ENCODE results near the gene RAPGEF1. TPM values are rescaled to one million over a fixed set of nuclear protein-coding genes. Genes with fewer than 3 reads are reported as not detected.
A peak's percentile ranks its signal among the peaks of the same experiment; 100 is the strongest.

Gene RAPGEF1
- total RNA-seq, 1 experiment from 2014 or later, result 25.2 TPM

GRCh38 chr9:131545003-131545785 lies 194.7 kb downstream of the RAPGEF1 start, which contains the start of gene PRRT1B:
TSS of gene PRRT1B (plus strand) at chr9:131545523. CDS start at chr9:131545616, 93 bp downstream.
- POLR2A ChIA-PET (ENCODE audit: unreplicated experiment), result no interaction called here

GRCh38 chr9:131543141-131543540 lies 196.7 kb downstream of the RAPGEF1 start:
- Histone ChIP-seq H3F3A (ENCODE audit: low read length, unreplicated experiment) (no peaks in the 10 kb centered on the region), H3K9me3 (ENCODE audit: low read length) (0 out of 2 replicates have a peak, but pooled peaks cover 6% of the 10 kb centered on the region), H3K9ac (ENCODE audit: low read length) (no peak overlapping the region), H2AFZ (ENCODE audit: low read length) (no peak overlapping the region), H4K20me1 (ENCODE audit: low read length) (no peaks in the 10 kb centered on the region), H3K79me2 (ENCODE audit: low read length) (no peaks in the 10 kb centered on the region), H3K4me2 (ENCODE audit: low read length) (no peak overlapping the region), H3K27ac (ENCODE audit: low read length) (no peak overlapping the region), H3K9me2 (replicated peaks; ENCODE audit: low read length) (no peaks in the 10 kb centered on the region), H3K4me3 (ENCODE audit: low read length) (no peak overlapping the region), H3K27me3 (ENCODE audit: low read length) (peaks cover 10% of the 10 kb centered on the region), H3K4me1 (ENCODE audit: insufficient read depth, low read length) (peaks cover 6% of the 10 kb centered on the region; the same call in 1 of the 2 replicates), H3K36me3 (ENCODE audit: low read depth, low read length) (no peaks in the 10 kb centered on the region)
- intact Hi-C loops (cut with micrococcal nuclease), result no loop called here
- ATAC-seq, result no peak
- no peak for DNase-seq
- no peak for TF ChIP-seq CTCF (conservative IDR thresholded peaks at IDR 0.05; ENCODE audit: low read depth, low read length)
- no peak for TF ChIP-seq EZH2 (IDR thresholded peaks at IDR 0.05; ENCODE audit: low read length, unreplicated experiment)
- no peak for TF ChIP-seq EZH2phosphoT487 (IDR thresholded peaks at IDR 0.05; ENCODE audit: borderline replicate concordance, low read length)
- ChIA-PET CTCF (no interaction called here), POLR2A (ENCODE audit: unreplicated experiment) (no interaction called here)
- BruUV-seq (replicated peaks), result no TSS peak

More at GRCh38 chr9:131545003-131545785, 194.7 kb downstream of the RAPGEF1 start, which contains the start of gene PRRT1B:
- DNase-seq (peak; percentile 85), ATAC-seq (peak; percentile 96)
- Histone ChIP-seq H3K27ac (ENCODE audit: low read length) (no peak within 1 kb of the TSS), H3K79me2 (ENCODE audit: low read length) (no peaks in the 10 kb centered on the region), H3K9me2 (replicated peaks; ENCODE audit: low read length) (no peaks in the 10 kb centered on the region), H4K20me1 (ENCODE audit: low read length) (no peaks in the 10 kb centered on the region), H3K9ac (ENCODE audit: low read length) (no peak within 1 kb of the TSS), H3K36me3 (ENCODE audit: low read depth, low read length) (no peaks in the 10 kb centered on the region), H3K4me1 (ENCODE audit: insufficient read depth, low read length) (peaks cover 6% of the 10 kb centered on the region; the same call in 1 of the 2 replicates), H3K9me3 (ENCODE audit: low read length) (0 out of 2 replicates have a peak, but pooled peaks cover 6% of the 10 kb centered on the region), H3K27me3 (ENCODE audit: low read length) (peaks cover 10% of the 10 kb centered on the region), H3K4me3 (ENCODE audit: low read length) (peak within 1 kb of the TSS; percentile 63), H2AFZ (ENCODE audit: low read length) (peak within 1 kb of the TSS; percentile 67; the same call in 1 of the 2 replicates), H3K4me2 (ENCODE audit: low read length) (peak within 1 kb of the TSS; percentile 85), H3F3A (ENCODE audit: low read length, unreplicated experiment) (no peaks in the 10 kb centered on the region)
- BruUV-seq (replicated peaks), result no TSS peak
- intact Hi-C loops (cut with micrococcal nuclease), result no loop called here
- TF ChIP-seq EZH2phosphoT487 (IDR thresholded peaks at IDR 0.05; ENCODE audit: borderline replicate concordance, low read length), result peak; percentile 91
- no peak for TF ChIP-seq CTCF (conservative IDR thresholded peaks at IDR 0.05; ENCODE audit: low read depth, low read length)
- CTCF ChIA-PET, result no interaction called here

Measured in PC-3 (cell line).